IPS-20b (cell line): ENCODE measurements around the gene DOC2B.
"Not testable (repeated sequence)": the region's sequence is repeated elsewhere in the genome, so short reads cannot be mapped to it uniquely, and the experiment has no call there.

ENCODE experiments used
- H3K27ac ChIP-seq: one replicate; pipeline ENCODE4 v1.5.1; 2013; ENCODE audit warnings: low read length
- H3K27me3 ChIP-seq: 2 replicates; pipeline ENCODE4 v1.6.1; 2013; ENCODE audit warnings: mild to moderate bottlenecking, low read length, inconsistent platforms; ENCODE audit not compliant: insufficient read depth
- H3K36me3 ChIP-seq: 2 replicates; pipeline ENCODE4 v1.6.1; 2013; ENCODE audit warnings: low read depth, mild to moderate bottlenecking, inconsistent platforms, low read length, moderate library complexity; ENCODE audit not compliant: insufficient read depth
- H3K4me1 ChIP-seq: 2 replicates; pipeline ENCODE4 v1.6.1; 2013; ENCODE audit warnings: mild to moderate bottlenecking, control low read depth, inconsistent platforms, low read length, moderate library complexity; ENCODE audit not compliant: insufficient read depth
- H3K4me3 ChIP-seq: 2 replicates; pipeline ENCODE4 v1.5.1; 2013; ENCODE audit warnings: mild to moderate bottlenecking, low read length, inconsistent platforms
- H3K9ac ChIP-seq: 2 replicates; pipeline ENCODE4 v1.6.1; 2013; ENCODE audit warnings: low read depth, mild to moderate bottlenecking, inconsistent platforms, low read length, moderate library complexity
- H3K9me3 ChIP-seq: 2 replicates; pipeline ENCODE4 v1.6.1; 2013; ENCODE audit warnings: mild to moderate bottlenecking, low read depth, low read length, inconsistent platforms; ENCODE audit not compliant: insufficient read depth

DOC2B gene

DNA sequence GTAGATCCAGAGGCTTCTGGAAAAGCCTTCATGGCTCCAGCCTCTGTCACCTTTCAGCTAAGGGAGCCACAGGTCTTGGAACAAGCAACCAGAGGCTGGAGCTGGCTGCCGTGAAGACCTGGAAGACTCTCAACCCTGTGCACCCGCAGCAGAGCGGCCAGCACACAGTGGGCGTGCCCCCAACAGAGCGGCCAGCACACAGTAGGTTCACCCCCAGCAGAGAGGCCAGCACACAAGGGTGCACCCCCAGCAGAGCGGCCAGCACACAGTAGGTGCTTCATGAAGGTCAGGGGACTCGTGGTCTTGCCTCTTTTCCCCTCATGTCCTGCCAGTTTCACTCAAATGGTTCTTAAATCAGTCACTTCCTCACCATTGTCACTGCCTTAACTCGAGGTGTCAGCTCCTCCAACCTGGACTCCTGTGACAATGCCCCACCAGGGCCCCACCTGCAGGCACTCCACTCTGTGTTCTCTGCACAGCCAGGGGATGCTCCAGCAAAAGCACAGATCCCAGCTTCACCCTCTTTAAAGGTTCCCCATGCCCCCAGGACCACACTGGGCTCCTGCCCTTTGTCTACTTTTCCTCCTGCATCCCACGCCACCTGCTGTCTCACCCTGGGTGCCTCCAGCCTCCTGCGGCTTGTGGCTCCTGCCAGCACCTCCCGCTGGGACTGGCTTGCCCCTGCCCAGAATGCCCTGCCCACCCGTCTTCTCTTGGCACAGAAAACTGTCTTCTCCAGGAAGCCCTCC lies 42.4 kb upstream of the DOC2B start:
- Histone ChIP-seq H3K4me3 (no peak overlapping the region), H3K9ac (no peak overlapping the region), H3K4me1 (no peaks in the 10 kb centered on the region), H3K9me3 (no peaks in the 10 kb centered on the region), H3K36me3 (no peaks in the 10 kb centered on the region), H3K27me3 (no peaks in the 10 kb centered on the region), H3K27ac (no peak overlapping the region)

DNA sequence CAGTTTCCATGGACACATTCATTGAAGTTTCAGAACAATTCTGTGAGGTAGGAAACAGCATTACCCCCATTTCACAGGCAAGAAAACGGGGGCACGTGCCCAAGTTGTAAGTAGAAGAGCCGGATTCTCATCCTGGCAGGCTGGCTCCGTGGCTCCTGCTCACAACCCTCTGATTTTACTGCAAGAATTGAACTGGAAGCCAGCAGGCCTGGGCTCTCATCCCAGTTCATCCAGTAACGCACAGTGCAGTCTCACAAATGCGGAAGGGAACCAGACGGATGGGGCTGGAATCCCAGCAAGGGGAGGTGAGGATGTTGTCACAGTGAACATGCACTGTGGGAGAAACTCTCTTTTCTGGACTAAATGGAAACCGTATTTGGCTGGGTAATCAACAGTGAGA lies 40.7 kb upstream of the DOC2B start:
- Histone ChIP-seq H3K4me3 (no peak overlapping the region), H3K27ac (no peak overlapping the region), H3K4me1 (no peaks in the 10 kb centered on the region), H3K9me3 (no peaks in the 10 kb centered on the region), H3K9ac (no peak overlapping the region), H3K27me3 (no peaks in the 10 kb centered on the region), H3K36me3 (no peaks in the 10 kb centered on the region)

DNA sequence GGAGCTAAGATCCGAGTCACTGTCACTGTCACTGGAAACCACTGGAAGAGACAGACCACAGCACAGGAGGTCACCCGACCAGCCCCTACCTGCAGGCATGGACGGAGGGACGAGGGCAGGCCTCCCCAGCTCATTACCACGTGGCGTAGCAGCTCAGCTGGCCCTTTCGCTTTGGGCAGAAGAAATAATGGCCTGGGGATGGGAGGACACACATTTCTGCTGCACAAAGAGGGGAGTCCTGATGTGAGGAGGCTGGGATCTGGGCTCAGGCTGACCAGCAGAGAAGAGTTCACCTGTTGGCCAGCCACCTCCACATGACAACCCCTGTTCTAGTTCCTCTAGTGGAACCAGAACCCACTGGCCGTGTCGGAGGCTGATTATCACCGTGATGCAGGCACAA lies 38.2 kb upstream of the DOC2B start:
- Histone ChIP-seq H3K4me3 (no peak overlapping the region), H3K9me3 (no peaks in the 10 kb centered on the region), H3K27me3 (no peaks in the 10 kb centered on the region), H3K36me3 (no peaks in the 10 kb centered on the region), H3K9ac (no peak overlapping the region), H3K27ac (no peak overlapping the region), H3K4me1 (no peaks in the 10 kb centered on the region)

DNA sequence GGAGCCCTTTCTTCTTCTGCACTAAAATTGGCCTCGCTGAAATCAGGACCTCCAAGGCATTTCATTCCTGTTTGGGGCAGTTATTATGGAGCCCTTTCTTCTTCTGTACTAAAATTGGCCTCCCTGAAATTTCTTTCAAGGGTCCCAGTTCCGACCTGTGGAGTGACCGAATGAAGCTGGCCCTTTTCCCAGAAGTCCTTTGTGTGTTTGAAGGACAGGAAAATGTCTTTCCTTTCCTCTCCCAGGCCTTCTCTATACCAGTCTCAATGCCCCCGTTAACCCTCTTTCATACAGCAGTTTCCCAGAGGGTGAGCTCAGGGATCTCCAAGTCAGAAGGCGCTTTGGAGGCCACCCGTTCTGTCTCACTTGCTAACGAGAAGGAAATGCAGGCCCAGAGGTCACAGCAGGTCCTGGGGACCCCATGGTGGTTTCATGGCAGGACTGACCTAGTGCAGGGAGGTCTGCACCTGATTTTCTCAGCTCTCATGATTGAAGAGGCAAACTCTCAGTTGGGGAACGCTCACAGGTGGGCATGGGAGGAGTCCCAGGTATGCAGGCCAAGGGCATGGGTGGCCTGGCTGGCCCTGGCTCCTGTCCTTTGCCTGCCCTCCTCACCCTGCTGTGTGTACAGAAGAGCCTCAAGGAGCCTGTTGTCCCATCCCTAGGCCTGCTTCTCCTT lies 37.1 kb upstream of the DOC2B start:
- H3K9ac ChIP-seq, result no peak overlapping the region

DNA sequence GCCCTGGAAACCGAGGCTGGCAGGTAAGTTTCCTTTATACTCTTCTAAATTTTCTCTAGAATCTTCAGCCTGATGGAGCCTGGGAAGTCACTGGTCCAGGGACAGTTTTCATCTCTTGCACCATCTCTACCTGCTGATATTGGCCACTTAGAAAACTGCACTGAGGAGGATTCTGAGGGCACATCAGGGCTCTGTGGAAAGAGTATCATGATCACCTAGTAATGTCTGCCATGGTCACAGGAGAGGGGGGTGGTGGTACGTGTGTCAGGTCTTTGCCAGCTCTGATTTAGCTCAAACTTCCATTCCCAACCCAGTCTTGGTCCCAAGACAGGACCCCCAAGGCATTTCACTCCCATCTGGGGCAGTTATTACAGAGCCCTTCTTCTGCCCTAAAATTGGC lies 35.2 kb upstream of the DOC2B start:
- Histone ChIP-seq H3K27me3 (no peaks in the 10 kb centered on the region), H3K4me3 (no peak overlapping the region), H3K36me3 (no peaks in the 10 kb centered on the region), H3K9me3 (no peaks in the 10 kb centered on the region), H3K9ac (no peak overlapping the region), H3K4me1 (no peaks in the 10 kb centered on the region), H3K27ac (no peak overlapping the region)

More for the DNA sequence above, 37.1 kb upstream of the DOC2B start:
- no peaks in the 10 kb centered on the region for H3K9me3 ChIP-seq
- no peak overlapping the region for H3K4me3 ChIP-seq
- no peaks in the 10 kb centered on the region for H3K27me3 ChIP-seq
- no peaks in the 10 kb centered on the region for H3K4me1 ChIP-seq
- H3K27ac ChIP-seq, result no peak overlapping the region
- H3K36me3 ChIP-seq, result no peaks in the 10 kb centered on the region

DNA sequence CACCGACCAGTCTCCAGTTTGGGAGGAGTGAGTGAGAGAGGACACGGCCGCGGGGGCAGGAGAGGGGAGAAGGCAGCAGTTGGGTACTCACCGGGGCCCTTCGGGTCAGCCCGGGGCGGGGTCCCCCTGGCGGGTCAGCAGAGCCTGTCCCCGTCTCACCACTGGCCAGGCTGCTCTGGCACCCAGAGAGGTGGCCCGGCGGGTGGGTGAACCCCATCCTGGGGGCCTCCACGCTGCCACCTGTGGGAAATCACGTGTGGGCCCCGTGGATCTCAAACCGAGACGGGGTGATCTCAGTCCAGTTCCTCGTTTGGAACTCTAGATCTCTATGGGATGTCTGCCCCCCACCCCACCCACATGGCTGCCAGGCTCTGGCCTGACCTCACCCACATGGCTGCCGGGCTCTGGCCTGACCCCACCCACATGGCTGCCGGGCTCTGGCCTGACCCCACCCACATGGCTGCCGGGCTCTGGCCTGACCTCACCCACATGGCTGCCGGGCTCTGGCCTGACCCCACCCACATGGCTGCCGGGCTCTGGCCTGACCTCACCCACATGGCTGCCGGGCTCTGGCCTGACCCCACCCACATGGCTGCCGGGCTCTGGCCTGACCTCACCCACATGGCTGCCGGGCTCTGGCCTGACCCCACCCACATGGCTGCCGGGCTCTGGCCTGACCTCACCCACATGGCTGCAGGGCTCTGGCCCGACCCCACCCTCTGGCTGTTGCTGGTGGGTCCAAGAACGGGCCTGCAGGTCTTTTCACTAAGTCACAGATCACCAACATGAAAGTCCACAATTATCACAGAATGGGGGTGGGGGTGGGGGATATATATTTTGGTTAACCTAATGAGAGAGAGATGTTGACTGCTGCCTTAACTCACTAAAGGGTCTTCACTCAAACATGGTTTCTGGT lies 34.4 kb upstream of the DOC2B start:
- H3K4me1 ChIP-seq, H3K9me3 ChIP-seq, H3K36me3 ChIP-seq, H3K27me3 ChIP-seq, H3K4me3 ChIP-seq, H3K9ac ChIP-seq: not testable (repeated sequence)
- peak overlapping the region; percentile 38 for H3K27ac ChIP-seq

DNA sequence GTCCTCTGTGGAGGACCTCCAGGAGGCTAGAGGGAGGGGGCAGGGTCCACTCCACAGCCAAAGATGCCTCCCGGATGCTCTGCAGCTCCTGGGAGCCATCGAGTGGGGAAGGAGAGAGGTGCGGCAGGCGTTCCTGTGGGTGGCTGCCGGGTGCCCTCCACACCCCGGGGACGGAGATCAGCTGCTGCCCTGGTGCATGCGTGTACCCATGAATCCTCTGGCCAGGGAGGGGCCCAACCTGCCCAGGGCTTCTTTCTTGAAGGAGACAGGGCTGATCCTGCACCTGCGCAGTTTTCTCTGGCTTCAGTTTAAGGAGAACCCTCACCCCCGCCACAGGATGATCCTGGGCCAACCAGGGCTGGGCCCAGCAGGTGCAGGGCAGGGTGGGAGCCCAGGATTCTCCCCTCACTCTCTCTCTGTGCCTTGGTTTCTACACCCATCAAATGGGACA lies 33.5 kb upstream of the DOC2B start:
- Histone ChIP-seq H3K27me3 (no peaks in the 10 kb centered on the region), H3K4me1 (no peaks in the 10 kb centered on the region), H3K9me3 (no peaks in the 10 kb centered on the region), H3K36me3 (no peaks in the 10 kb centered on the region), H3K4me3 (no peak overlapping the region), H3K9ac (no peak overlapping the region), H3K27ac (no peak overlapping the region)

DNA sequence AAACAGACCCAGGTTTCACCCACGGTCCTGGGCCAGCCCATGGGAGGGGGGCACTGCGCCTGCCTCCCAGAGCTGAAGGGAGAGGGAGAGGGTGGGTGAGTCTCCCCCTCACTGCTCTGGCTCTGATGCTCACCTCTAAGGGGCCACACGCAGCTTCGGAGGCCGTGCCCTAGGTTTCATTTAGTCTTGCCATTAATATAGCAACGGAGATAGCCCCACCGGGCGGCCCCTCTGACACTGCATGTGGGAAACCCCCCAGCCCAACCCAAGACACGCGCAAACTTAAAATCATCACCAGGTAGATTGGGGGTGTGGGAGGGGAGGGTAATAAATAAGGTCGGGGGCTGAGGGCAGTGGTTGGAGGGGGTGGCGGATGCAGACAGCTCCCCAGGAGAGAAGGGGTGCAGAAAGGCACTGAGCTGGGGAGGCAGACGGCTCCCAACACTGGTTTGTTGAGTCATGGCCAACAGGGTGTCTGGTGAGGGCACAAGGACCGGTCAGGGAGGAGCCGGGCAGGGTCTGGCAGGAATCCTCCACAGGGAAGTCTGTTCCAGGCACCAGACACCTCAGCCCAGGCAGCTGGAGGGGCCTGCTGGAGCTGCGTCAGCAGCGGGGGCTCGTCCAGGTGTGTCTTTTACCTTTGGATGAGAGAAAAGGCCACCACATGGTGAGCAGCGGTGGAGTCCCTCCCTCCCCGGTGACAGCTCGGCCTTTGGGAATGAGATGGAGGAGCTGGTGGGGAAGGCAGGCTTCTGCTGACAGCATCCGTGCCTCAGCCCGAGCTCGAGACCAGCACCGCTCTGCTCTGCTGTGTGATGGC lies 32.0 kb upstream of the DOC2B start:
- no peaks in the 10 kb centered on the region; the same call in 1 of the 2 replicates for H3K27me3 ChIP-seq
- no peaks in the 10 kb centered on the region for H3K4me1 ChIP-seq
- no peak overlapping the region for H3K4me3 ChIP-seq
- peaks cover 4% of the 10 kb centered on the region; the same call in 1 of the 2 replicates for H3K9me3 ChIP-seq
- H3K27ac ChIP-seq, result no peak overlapping the region
- H3K36me3 ChIP-seq, result no peaks in the 10 kb centered on the region
- no peak overlapping the region for H3K9ac ChIP-seq

DNA sequence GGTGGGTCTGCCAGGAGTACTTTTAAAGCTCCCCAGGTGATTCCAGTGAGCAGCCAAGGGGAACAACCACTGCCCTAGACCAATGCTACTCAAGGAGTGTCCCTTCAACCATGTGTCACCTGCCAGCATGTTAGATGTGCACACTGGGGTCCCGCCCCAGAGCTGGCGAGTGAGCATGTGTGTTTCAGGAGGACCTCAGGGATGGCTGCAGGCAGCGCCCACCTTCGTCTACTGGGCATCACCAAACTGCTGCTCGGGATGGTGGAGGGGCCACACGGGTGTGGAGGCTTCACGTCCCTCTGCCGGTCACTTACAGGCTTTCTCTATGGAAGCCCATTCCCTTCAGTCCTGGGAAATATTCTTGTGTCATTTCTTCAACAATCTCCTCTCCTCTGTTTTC lies 29.0 kb upstream of the DOC2B start:
- Histone ChIP-seq H3K4me1 (no peaks in the 10 kb centered on the region), H3K9me3 (peaks cover 4% of the 10 kb centered on the region; the same call in 1 of the 2 replicates), H3K27me3 (peaks cover 14% of the 10 kb centered on the region), H3K36me3 (no peaks in the 10 kb centered on the region), H3K9ac (no peak overlapping the region), H3K4me3 (no peak overlapping the region), H3K27ac (no peak overlapping the region)

DNA sequence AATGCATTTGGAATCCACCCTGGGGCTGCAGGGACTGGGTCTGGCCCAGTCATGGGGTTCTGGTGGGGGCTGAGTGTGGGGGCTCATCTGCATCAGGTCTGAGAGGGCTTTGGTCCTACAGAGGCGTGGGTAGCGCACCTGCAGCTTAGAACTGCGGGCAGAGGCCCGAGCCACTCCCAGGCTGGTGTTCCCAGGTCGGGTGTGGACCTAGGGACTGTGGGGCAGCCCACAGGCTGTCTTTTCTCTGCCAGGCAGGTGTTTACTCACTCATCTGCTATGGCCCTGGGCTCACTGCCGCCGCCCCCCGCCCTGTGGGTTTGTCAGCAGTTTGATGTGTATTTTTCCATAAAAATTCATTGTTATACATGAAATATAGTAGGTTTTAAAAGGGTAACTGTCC lies 27.0 kb upstream of the DOC2B start:
- no peaks in the 10 kb centered on the region for H3K36me3 ChIP-seq
- H3K4me1 ChIP-seq, result no peaks in the 10 kb centered on the region
- no peak overlapping the region for H3K4me3 ChIP-seq
- H3K9ac ChIP-seq, result no peak overlapping the region
- peaks cover 4% of the 10 kb centered on the region; the same call in 1 of the 2 replicates for H3K9me3 ChIP-seq
- H3K27ac ChIP-seq, result no peak overlapping the region
- peaks cover 14% of the 10 kb centered on the region for H3K27me3 ChIP-seq

DNA sequence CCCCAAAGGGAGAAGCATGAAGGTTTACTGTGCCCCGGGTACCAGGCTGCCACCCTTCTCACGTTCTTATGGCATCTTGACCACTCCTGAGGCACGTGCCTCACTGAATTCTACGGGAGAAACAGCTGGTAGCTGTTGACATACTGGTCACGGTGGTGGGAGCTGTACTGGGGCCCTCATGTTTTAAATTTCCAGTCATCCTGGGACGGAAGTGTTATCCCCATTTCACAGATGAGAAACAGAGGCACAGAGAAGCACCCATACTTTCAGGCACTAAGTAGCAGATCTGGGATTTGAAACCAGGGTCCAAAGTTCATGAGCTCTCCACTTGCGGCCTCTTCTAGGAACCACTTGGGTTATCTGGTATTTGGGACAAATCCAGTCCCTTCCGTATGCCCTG lies 26.3 kb upstream of the DOC2B start:
- Histone ChIP-seq H3K27me3 (peaks cover 14% of the 10 kb centered on the region), H3K4me1 (no peaks in the 10 kb centered on the region), H3K36me3 (no peaks in the 10 kb centered on the region), H3K9ac (no peak overlapping the region), H3K9me3 (peaks cover 4% of the 10 kb centered on the region; the same call in 1 of the 2 replicates), H3K4me3 (no peak overlapping the region), H3K27ac (no peak overlapping the region)
